Measurements from ENCODE around the gene KLF7.

KLF7 gene

DNA sequence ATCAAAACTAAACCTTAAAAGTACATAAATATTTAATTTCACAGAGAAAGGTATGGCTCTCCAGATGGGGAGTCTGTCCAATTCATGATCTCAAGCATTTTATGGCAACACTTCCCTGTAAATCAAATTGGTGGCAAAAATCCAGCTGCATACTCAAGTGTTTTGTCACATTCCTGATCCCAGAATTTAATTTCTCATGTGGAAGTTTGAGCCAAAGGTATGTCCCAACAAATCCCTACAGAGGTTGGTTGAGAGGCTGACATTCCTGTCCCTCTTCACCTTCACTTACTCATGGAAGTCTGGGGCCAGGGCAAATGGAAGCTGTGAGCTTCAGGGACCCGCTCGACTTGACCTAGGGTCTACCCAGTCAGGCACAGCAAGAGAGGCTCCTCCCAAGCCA lies 17.7 kb downstream of the KLF7 start:
- DNase-seq (ENCODE audit: low read depth): no peak

DNA sequence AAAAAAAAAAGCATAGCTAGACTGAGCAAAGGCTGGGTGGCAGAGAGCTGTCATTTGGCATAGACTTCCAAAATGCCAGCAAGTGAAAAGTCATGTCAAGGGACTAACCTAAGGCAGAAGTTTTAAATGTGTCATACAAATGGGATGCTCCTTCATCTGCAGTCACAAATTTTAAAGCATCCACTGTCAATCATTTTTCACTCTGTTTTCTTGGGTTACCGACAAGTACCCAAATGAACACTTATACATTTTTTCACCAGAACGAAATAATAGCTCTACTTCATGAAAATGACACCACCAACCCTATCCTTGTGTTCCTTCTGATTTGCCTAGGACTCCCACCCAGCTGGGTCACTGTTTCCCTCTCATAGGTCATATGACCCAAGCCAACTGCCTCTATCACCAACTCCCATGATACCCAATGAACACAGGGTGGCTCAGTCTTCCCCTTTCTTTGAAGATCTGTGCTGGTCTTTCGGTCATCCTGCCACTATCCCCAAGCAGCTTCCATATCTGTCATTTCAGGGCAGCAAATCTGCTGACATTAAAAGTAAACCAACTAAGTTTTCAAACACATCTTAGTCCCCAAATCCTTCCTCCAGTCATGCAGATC lies 21.5 kb downstream of the KLF7 start:
- DNase-seq (ENCODE audit: low read depth): no peak

DNA sequence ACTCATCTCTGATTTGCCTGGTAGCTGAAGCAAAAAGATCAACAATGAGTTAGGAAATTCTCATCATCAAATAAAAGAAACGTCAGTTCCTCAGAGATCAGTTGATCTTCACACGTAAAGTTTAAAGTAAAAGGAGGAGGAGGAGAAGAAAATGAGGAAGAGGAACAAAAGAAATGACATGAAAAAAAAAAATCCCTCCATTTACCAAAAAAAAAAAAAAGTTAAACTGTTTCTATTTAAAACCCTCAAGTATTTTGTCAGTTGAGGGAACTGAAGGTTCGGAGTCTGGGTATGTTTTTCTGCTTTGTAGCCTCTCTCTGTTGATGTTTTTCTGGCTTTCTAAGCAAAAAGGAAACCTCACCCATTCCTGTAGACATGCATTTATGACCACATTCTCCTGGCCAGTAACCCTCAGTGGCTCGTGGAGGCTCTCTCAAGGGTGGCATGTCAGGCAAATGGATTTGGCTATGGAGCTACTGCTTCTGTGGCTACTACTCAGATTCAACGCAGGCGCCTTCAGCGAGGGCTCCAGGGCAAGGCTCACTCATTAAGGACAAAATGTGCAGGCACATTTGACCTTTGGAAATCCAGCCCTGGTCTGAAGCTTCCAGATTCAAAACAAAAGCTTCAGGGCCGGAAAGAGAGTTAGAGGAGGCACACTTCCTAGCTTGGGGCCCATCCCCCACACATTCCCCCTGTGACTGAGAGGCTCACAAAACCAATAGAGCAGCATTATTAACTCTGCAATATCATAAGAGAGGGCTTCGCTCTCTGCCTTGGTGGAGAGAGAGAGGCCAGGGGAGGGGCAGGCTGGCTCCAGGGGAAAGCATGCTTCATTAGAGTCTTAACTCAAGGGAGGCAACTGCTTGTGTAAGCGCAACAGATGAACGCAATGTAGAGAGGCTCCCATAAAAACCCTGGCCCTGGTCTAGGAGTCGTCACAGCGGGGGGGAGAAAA lies 22.3 kb downstream of the KLF7 start:
- no peak for DNase-seq (ENCODE audit: low read depth)

DNA sequence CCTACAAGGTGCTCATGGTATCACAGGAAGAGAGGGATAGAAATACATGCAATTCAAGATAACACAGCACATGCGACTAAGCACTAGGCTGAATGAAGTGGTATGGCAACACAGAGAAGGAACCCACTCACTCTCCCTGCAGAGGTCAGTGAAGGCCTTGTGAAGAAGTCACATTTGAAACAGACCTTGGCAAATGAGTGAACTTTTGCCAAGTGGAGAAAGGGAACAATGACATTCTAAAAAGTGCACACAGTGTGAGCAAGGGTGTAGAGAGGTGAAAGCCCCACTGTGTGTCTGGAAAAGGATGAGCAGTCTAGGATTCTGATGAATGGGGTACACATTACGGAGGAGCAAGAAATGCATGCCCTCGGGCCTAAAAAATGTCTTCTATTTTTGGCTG lies 23.3 kb downstream of the KLF7 start:
- DNase-seq (ENCODE audit: low read depth): no peak

DNA sequence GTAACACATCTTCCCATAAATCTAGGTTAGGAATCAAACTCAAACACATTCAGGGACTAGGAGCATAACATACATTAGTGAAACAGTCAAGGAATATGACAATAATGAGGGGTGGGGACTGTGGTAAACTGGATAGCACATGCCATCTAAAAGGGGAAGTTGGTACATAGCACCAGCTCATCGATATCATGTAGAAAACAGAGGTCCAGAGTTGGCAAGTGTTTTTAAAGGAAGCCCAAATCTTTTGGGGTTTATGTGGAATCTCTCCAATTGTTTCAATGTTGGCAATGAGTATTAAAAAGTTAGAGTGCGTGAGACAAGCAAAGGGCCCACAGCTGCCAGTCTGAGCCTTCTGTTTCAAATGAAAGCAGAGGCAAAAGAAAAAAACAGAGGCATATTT lies 24.4 kb downstream of the KLF7 start:
- DNase-seq (ENCODE audit: low read depth): no peak

DNA sequence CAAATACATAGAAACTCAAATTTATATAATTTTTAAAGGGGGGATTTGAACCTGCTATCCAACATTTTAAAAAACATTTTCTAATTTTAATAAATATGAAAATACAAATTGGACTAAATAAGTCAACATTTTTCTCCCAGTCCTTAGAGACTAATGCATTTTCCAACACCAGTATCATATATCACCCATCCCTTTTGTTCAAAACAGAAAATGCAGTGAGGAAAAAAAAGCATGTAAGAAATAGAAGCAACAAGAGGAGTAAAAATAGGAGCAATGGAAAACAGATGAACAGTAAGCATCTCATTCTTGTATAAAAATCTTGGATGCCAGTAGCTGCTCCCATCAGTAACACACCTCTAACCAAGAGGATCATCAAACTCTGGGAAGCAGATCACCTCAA lies 25.5 kb downstream of the KLF7 start:
- DNase-seq (ENCODE audit: low read depth): no peak

DNA sequence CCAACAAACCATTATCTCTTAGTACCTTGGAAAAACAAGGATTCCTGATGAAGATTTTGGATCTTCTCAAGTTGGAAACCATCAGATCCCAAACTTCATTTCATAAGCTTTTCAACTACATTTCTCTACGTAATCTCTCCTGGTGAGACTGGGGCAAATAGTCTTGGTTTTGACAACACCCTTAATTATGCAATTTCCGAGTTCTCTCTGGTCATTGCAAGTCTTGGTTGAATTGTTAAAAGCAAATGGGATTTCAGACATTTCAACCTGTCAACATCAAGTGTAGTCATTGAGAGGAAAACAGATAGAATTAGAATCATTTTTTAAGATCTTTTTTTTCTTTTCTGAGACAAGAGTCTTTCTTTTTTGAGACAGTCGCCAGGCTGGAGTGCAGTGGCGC lies 26.2 kb downstream of the KLF7 start:
- no peak for DNase-seq (ENCODE audit: low read depth)

DNA sequence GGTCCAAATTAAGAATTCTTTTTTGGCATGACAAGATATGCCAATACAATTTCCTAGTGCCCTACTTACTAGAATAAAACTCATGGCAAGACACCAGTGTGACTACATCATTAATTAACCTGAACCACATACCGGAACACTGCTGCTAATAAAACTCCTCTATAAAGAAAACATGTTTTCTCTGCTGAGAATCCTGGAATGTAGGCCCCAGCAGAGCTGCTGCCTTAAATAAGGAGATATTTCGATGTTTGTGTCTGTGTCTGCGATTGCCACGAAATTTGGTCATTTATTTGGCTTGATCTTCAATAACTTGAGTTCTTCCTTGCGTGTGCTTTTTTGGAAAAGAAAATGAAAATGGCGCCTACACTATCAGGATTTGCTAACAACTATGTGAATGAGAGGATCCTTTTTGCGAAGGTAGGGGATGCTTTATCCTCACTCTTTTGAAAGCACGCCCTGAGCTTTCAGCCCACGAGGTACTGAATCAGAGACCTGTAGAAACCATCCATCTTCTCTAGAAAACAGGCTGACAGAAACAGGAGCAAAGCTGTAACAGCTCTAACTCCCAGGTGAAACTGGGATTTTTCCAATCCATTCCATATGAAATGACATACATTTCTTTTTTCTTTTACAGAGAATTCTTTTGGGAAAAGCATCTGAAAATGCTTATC lies 27.0 kb downstream of the KLF7 start:
- no peak for DNase-seq (ENCODE audit: low read depth)

DNA sequence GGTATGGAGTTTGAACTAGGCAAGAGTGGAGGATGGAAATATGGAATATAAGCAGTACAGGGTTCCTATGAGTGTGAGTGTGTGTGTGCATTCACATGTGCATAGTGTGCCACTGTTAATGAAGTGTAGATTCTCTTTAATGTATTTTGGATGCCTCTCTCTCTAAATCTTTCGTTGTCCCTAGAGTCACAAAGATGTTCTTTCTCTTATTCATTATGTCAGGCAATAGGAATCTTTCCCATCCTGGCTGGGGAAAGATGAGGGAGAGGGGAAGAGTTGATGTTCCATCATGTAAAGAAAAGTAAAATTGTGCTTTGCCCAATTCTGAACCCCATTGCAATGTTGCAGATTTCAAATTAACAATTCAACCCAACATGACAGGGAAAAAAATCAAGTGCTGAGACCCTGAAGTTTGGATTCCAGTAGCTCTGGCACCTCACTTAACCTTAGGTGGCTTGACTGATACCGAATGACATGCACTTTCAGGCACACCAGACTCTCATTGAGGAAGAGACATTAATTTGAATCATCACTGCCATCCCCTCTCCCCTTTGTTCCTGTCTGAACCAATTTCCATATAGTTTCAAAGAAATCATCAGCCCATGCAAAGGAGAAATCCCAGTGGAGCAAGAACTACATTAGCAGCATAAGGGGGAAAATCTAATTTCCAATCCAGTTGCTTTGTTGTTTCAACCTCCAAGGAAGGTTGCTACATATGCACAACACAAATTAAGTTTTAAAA lies 28.0 kb downstream of the KLF7 start:
- no peak for DNase-seq (ENCODE audit: low read depth)

DNA sequence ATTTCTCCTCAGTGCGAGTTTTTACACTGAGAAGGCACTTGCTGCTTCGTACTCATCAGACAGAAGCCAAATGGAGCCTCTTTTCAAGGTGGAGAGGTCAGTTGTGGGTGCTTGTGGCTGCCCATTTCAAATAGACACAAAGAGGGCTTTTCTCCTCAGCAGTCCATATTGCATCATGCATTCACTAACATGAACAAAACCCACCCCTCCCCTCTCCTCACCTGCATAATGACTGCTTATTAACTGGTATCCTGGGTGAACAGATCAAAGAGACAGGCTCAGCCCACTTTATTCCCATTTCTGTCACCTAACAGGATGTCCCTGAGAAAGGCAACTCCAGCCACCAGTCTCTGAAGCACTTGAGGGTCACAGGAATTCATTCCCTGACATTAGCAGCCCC lies 28.9 kb downstream of the KLF7 start:
- no peak for DNase-seq (ENCODE audit: low read depth)

DNA sequence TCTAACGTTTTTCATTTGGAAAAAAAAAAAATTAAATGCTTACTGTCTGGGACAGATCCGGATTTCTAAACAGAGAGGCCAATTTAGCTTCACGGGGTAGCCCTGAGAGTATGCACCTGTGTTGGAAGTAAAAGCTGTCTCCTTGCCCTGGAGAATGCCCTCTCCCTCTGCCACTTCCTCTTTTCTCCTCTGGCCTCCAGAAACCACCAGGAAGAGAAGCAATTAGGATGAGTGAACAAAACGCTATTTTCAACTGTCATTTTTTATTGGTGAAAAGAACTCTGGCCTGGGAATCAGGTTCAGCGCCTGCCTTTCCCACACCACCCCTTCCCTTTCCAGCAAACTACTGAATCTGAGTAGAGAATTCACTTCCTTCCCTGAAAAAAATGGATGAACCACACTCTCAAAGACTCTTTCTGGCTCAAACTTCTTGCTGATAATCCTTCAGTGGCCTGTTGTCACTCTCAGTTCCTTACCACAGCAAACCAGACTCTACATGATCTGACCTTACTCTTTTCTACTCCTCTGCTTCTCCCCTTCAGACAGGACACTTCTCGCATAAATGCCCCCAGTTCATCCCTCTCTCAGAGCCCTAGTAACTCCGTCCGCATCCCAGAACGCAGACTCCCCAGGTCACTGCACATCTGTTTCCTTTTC lies 29.8 kb downstream of the KLF7 start:
- no peak for DNase-seq (ENCODE audit: low read depth)

DNA sequence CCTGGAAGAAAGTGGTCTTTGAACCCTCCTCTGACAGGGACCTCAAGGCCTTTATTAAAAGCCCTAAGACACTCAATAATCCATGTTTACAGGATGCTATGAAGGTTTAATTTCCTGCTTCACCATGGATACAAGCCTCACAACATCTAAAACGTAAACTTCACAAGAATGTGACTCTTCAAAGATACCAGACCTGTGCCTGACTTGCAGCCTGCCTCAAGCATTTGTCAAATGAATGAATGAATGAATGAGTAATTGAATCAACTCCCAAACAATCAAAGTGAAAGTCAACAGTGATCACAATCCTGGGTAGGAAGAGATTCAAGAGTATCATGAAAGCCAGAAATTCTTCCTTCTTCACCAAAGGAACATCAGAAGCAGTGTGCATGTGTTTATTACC lies 30.4 kb downstream of the KLF7 start:
- no peak for DNase-seq (ENCODE audit: low read depth)

DNA sequence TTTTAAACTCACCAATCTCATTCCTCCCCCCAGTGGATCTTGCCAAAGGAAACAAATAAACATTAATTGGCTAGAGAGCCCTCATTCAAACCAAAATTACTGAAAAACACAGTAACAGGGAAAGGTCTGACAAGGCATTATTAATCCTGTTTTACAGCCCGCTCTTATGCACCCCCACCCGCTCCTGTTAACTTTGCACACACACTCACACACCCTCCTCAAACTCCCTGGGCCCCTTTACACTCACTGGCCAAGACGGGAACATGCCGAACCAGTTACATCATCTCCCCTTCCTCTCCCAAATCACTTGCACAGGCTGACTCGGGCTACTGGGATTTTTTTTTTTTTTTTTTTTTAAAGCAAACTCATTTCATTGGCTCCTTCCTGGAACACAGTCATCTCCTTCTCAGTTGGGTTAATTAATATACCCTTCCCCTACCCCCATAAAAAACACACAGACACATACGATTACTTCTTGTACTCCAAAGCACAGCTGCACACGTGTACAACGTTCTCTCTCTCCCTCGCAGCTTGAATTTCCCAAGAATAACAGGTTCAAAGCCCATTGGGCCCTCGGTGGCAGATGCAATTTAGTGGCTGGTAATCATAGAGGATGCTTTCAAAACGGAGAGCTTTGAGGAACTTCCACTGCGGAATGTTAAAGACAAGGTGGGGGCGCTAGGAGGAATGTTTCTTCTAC lies 31.8 kb downstream of the KLF7 start:
- peak; percentile 77 for DNase-seq (ENCODE audit: low read depth)

DNA sequence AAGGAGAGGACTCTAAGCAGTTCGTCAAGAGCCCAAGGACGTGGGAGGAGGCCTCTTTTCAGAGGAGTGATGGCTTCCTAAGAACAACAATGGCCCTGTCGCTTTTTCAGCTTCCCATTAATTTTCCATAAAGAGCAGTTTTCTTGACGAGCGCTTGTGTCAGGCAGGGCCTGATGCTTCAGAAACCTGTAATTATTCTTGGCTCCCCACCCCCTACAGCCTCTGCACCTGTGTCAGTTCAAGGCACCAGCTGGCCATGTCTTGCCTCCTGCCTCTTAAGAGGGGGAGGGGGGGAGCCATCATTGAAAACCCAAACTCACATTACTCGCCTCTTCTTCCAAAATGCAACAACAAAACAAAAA lies 32.3 kb downstream of the KLF7 start:
- DNase-seq (ENCODE audit: low read depth): no peak

DNA sequence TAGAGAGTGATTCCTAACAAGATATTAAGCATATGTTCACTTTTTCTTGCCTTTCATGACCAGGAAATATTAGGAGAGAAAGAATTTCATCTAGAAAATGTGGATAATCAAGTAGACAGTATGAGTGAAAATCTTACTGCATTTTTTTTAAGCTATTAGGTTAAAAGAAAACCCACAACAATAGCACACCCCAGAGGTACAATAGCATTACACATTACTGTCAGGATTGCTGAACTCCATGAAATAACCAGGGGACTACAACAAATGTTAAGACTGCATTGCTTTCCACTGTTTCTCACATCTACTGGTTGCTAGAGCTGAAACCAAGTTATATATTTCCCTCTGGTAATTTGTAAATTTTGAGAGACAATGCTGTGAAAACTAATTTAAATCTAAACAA lies 33.7 kb downstream of the KLF7 start:
- no peak for DNase-seq (ENCODE audit: low read depth)

DNA sequence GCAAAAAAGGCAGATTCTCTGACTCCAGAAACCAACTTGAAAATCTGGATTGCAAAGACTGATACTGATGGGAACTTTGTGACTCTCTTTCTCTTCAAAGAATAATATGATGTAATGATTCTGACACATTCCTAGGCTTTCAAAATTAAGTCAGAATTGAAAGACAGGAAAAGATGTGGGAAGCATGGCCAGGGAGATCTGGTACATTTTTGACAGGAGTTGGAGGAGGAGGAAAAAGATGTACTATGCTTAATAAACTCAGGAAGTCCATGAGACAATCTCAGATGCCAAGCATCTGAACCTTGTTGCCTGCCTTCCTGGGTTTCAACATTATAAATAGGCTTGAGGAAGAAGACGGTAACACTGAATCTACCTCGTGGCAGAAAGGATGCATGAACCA lies 34.2 kb downstream of the KLF7 start:
- no peak for DNase-seq (ENCODE audit: low read depth)

DNA sequence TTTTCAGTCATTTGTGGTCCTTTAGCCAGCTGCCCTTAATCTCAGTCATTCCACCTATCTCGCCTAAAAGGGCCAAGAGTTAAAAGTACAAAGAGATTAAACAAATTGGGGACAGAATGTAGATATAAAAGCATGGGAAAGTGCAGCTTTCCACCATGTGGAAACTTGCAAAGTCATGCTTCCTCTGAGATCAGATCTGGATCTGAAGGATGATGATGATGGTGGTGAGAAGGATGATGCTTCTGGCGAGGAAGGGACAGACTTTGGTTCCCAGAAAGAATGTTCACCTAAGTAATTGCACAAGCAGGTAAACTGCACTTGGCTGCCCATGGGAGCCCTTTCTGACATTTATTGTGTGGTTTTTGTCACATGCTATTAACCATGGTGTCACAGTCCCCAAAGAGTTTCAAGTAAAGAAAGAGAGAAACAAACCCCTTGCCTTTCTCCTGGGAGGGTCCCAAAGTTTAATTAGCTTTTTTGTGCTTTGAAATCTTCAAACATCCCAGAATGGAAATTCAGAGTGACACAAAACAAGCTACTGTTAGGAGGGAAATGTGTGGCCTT lies 34.7 kb downstream of the KLF7 start:
- DNase-seq (ENCODE audit: low read depth): no peak

DNA sequence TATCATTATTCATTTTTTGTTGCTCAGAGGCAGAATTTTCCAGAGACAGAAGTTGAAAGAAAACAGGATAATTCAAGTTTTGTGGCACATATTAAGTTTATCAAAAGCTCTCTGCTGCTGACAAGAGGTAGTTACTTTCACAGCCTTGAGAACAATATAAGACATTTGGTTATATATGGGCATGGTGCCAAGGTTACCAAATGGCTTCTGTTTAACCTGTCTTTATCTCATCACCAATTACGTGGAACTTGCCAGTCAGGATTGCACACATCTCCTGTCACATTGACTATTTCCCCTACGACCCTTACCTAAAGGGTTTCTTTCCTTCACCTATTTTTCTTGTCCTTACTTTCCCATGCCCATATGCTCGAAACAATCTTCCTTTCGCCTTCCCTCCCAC lies 35.9 kb downstream of the KLF7 start:
- no peak for DNase-seq (ENCODE audit: low read depth)

DNA sequence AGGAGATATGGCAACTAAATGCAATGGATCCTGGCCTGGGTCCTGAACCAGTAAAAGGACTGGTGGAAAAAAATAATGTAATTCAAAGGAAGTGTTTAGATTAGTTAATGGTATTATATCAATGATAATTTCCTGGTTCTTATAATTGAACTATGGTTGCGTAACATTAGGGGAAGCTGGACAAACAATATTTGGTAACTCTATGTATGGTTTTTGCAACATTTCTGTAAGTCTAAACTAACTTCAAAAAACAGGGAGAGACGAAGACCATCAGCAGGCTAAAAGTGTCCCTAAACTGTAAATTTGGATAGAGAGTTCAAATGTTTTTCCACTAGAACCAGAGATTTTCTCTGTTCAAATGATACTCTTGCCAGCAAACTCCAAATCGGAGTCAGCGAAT lies 36.9 kb downstream of the KLF7 start:
- no peak for DNase-seq (ENCODE audit: low read depth)

DNA sequence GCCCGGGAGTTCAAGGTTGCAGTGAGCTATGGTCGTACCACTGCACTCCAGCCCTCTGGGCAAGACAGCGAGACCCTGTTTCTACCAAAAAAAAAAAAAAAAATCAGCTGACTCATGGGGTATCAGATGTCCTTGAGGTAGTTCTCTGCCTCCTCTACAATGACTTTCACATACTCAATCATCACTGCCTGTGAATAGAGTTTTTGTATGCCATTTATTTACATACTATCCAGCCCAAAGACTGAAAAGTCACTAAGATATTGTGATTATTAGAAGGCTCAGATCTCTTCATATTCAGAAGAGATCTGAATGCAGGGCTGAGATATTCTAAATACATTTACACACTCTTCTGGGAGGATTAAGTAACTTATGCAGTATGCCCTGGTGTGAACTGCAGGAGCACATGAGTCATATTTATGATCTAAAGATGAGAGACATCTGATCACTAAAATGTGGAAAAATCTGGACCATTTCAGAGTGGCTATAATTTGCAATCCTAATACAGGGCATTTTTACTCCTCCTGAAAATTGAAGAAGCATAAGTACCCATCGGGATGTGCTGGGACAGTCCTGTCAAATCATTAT lies 38.9 kb downstream of the KLF7 start:
- DNase-seq (ENCODE audit: low read depth): no peak

Data from HS-27A (cell line).